IMR-90 (cell line): ENCODE measurements around the gene FBXL7. TPM values are rescaled to one million over a fixed set of nuclear protein-coding genes. Genes with fewer than 3 reads are reported as not detected.

ENCODE experiments used
- ATAC-seq: fragments of 200-7000 bp; cut with Tn5 transposase; 2 replicates; pipeline ENCODE4 v1.9.1; 2020; ENCODE audit warnings: low read depth, mild to moderate bottlenecking, moderate library complexity
- BruUV-seq: library from RNA; stranded (reverse); fragments of 400-500 nt; replicated peaks from 2 replicates; lab custom pipeline; 2021; lab: Mats Ljungman, UMichigan
- CTCF ChIA-PET: fragments of 300-600 bp; formaldehyde crosslinking; extraction: SDS; loops from one replicate; lab custom pipeline; 2021; ENCODE audit warnings: antibody characterized with exemption; lab: Yijun Ruan, JAX
- POLR2A ChIA-PET: fragments of 300-600 bp; sonication (Branson Sonifier 250); formaldehyde crosslinking; loops from one replicate; lab custom pipeline; 2022; ENCODE audit warnings: antibody characterized with exemption; ENCODE audit not compliant: unreplicated experiment; lab: Charles Lee
- DNase-seq: peaks from one replicate; pipeline ENCODE4 v3.0.0; 2013
- H2AFZ ChIP-seq: replicated peaks from 2 replicates; pipeline ENCODE3; 2013; ENCODE audit warnings: low read length, mild to moderate bottlenecking; ENCODE audit not compliant: poor library complexity
- H2AK5ac ChIP-seq: 2 replicates; pipeline ENCODE4 v1.6.1; 2013; ENCODE audit warnings: low read depth, low read length, inconsistent platforms
- H2AK9ac ChIP-seq: replicated peaks from 2 replicates; pipeline ENCODE3; 2013; ENCODE audit warnings: mild to moderate bottlenecking, low read depth, low read length, moderate library complexity; ENCODE audit not compliant: poor library complexity
- H2BK120ac ChIP-seq: 2 replicates; pipeline ENCODE4 v1.6.1; 2013; ENCODE audit warnings: low read depth, low read length, inconsistent platforms
- H2BK15ac ChIP-seq: 3 replicates; pipeline ENCODE4 v1.6.1; 2013; ENCODE audit warnings: low read depth, low read length, inconsistent platforms
- H2BK20ac ChIP-seq: 2 replicates; pipeline ENCODE4 v1.6.1; 2013; ENCODE audit warnings: low read depth, mild to moderate bottlenecking, inconsistent platforms, low read length, moderate library complexity
- H2BK5ac ChIP-seq: 2 replicates; pipeline ENCODE4 v1.6.1; 2013; ENCODE audit warnings: mild to moderate bottlenecking, low read depth, low read length, inconsistent platforms; ENCODE audit not compliant: poor library complexity, severe bottlenecking
- H3K14ac ChIP-seq: replicated peaks from 2 replicates; pipeline ENCODE4 v1.6.1; 2013; ENCODE audit warnings: low read depth, low read length, inconsistent platforms
- H3K18ac ChIP-seq: 2 replicates; pipeline ENCODE4 v1.6.1; 2013; ENCODE audit warnings: low read depth, low read length, control low read depth
- H3K23ac ChIP-seq: 2 replicates; pipeline ENCODE4 v1.6.1; 2013; ENCODE audit warnings: low read depth, low read length, inconsistent platforms
- H3K27ac ChIP-seq: 2 replicates; pipeline ENCODE4 v1.5.1; 2013; ENCODE audit warnings: mild to moderate bottlenecking, control low read depth, low read length; ENCODE audit not compliant: insufficient read depth
- H3K27me3 ChIP-seq: 2 replicates; pipeline ENCODE4 v1.6.1; 2013; ENCODE audit warnings: low read length; ENCODE audit not compliant: control insufficient read depth, insufficient read depth
- H3K36me3 ChIP-seq: 2 replicates; pipeline ENCODE4 v1.6.1; 2013; ENCODE audit warnings: low read length, mixed read lengths; ENCODE audit not compliant: control insufficient read depth, insufficient read depth
- H3K4ac ChIP-seq: 2 replicates; pipeline ENCODE4 v1.6.1; 2013; ENCODE audit warnings: low read depth, low read length, inconsistent platforms
- H3K4me1 ChIP-seq: 2 replicates; pipeline ENCODE4 v1.6.1; 2013; ENCODE audit warnings: low read length, mixed read lengths; ENCODE audit not compliant: control insufficient read depth, insufficient read depth
- H3K4me2 ChIP-seq: 2 replicates; pipeline ENCODE4 v1.6.1; 2013; ENCODE audit warnings: low read depth, mild to moderate bottlenecking, control low read depth, low read length, moderate library complexity
- H3K4me3 ChIP-seq: 2 replicates; pipeline ENCODE4 v1.5.1; 2013; ENCODE audit warnings: low read depth, mild to moderate bottlenecking, control low read depth, low read length, moderate library complexity; ENCODE audit not compliant: insufficient read depth
- H3K56ac ChIP-seq: 2 replicates; pipeline ENCODE4 v1.6.1; 2013; ENCODE audit warnings: low read length, inconsistent platforms; ENCODE audit not compliant: insufficient read depth; ENCODE audit errors: extremely low read depth
- H3K79me1 ChIP-seq, 2 experiments: 2 replicates each; pipeline ENCODE4 v1.6.1; 2013; ENCODE audit warnings: low read length in 2 of 2, inconsistent platforms in 1 of 2, low read depth in 1 of 2
- H3K9ac ChIP-seq: 2 replicates; pipeline ENCODE4 v1.6.1; 2013; ENCODE audit warnings: low read depth, low read length, control low read depth
- H3K9me1 ChIP-seq: 2 replicates; pipeline ENCODE4 v1.6.1; 2013; ENCODE audit warnings: low read length, inconsistent platforms; ENCODE audit not compliant: insufficient read depth
- H3K9me3 ChIP-seq: 2 replicates; pipeline ENCODE4 v1.6.1; 2013; ENCODE audit warnings: low read length; ENCODE audit not compliant: control insufficient read depth, insufficient read depth
- H4K20me1 ChIP-seq: 2 replicates; pipeline ENCODE4 v1.6.1; 2013; ENCODE audit warnings: low read length, inconsistent platforms; ENCODE audit not compliant: insufficient read depth
- H4K5ac ChIP-seq: 2 replicates; pipeline ENCODE4 v1.6.1; 2013; ENCODE audit warnings: mild to moderate bottlenecking, low read depth, low read length, control low read depth
- H4K8ac ChIP-seq, 2 experiments: 2 replicates each; pipeline ENCODE4 v1.6.1; 2013; ENCODE audit warnings: low read depth in 2 of 2, low read length in 2 of 2, control low read depth in 1 of 2, inconsistent platforms in 1 of 2
- H4K91ac ChIP-seq: 2 replicates; pipeline ENCODE4 v1.6.1; 2013; ENCODE audit warnings: low read depth, low read length, inconsistent platforms; ENCODE audit not compliant: insufficient read depth
- BHLHE40 ChIP-seq: fragments of 150-350 bp; IDR thresholded peaks from 2 replicates; pipeline ENCODE4 v1.6.1; 2016; ENCODE audit warnings: mild to moderate bottlenecking, low read depth, low read length
- CEBPB ChIP-seq: IDR thresholded peaks from 2 replicates; pipeline ENCODE4 v1.6.1; 2012; ENCODE audit warnings: low read depth, low read length, improper control_type of control experiment
- CHD1 ChIP-seq: IDR thresholded peaks from 2 replicates; pipeline ENCODE4 v1.6.1; 2012; ENCODE audit warnings: low read depth, low read length, improper control_type of control experiment
- FOS ChIP-seq: fragments of 150-350 bp; IDR thresholded peaks from 2 replicates; pipeline ENCODE4 v1.6.1; 2016; ENCODE audit warnings: low read depth, low read length
- MAFK ChIP-seq: IDR thresholded peaks from 2 replicates; pipeline ENCODE4 v1.6.1; 2012; ENCODE audit warnings: low read depth, low read length, improper control_type of control experiment
- MAZ ChIP-seq: IDR thresholded peaks from 2 replicates; pipeline ENCODE4 v1.6.1; 2012; ENCODE audit warnings: low read depth, mild to moderate bottlenecking, low read length, improper control_type of control experiment, moderate library complexity, borderline replicate concordance
- MXI1 ChIP-seq: IDR thresholded peaks from 2 replicates; pipeline ENCODE4 v1.6.1; 2012; ENCODE audit warnings: low read depth, mild to moderate bottlenecking, low read length, moderate library complexity, borderline replicate concordance
- NFE2L2 ChIP-seq: fragments of 150-350 bp; IDR thresholded peaks from 2 replicates; pipeline ENCODE4 v1.6.1; 2016; ENCODE audit warnings: low read depth, mild to moderate bottlenecking, low read length
- POLR2A ChIP-seq: IDR thresholded peaks from 2 replicates; pipeline ENCODE4 v1.6.1; 2012; ENCODE audit warnings: mild to moderate bottlenecking, low read depth, low read length
- RAD21 ChIP-seq: IDR thresholded peaks from 2 replicates; pipeline ENCODE4 v1.6.1; 2012; ENCODE audit warnings: low read length, improper control_type of control experiment
- RCOR1 ChIP-seq: IDR thresholded peaks from 2 replicates; pipeline ENCODE4 v1.6.1; 2012; ENCODE audit warnings: mild to moderate bottlenecking, low read length, improper control_type of control experiment; ENCODE audit not compliant: insufficient replicate concordance
- RFX5 ChIP-seq: IDR thresholded peaks from 2 replicates; pipeline ENCODE4 v1.8.0; 2012; ENCODE audit warnings: low read depth, mild to moderate bottlenecking, low read length, moderate library complexity
- SMC3 ChIP-seq: fragments of 150-350 bp; IDR thresholded peaks from 2 replicates; pipeline ENCODE4 v1.6.1; 2016; ENCODE audit warnings: low read depth, mild to moderate bottlenecking, antibody characterized with exemption, low read length, moderate library complexity
- WGBS, 2 experiments: methylation state at CpG; one replicate each; pipeline versions ENCODE4 v1.1.5 to v1.1.7; 2013; ENCODE audit warnings: missing lambda C conversion rate in 2 of 2; ENCODE audit not compliant: insufficient read length in 1 of 2; ENCODE audit errors: extremely low coverage in 2 of 2; 5-methylcytosine and 5-hydroxymethylcytosine counted together
- dilution Hi-C: fragments of 300-500 bp; cut with HindIII; formaldehyde crosslinking; loops from one replicate; pipeline ENCODE4 v1.14.3; 2018; ENCODE audit warnings: low sequenced_read_pairs; ENCODE audit not compliant: unreplicated experiment
- in situ Hi-C: fragments of 300-500 bp; cut with MboI; formaldehyde crosslinking; loops from 3 replicates; pipeline ENCODE4 v1.14.3; 2019; ENCODE audit warnings: low sequenced_read_pairs, inconsistent platforms, mixed read lengths
- intact Hi-C: fragments of 100-400 bp; cut with micrococcal nuclease; formaldehyde crosslinking; loops from 2 replicates; pipeline ENCODE4 v1.10.0; 2022
- polyA plus RNA-seq, 3 experiments: library from polyadenylated mRNA; depleted of rRNA; stranded (reverse); fragments of >200 nt; gene quantifications; 2 replicates each; pipeline ENCODE4 v1.2.3, GENCODE V29; 2012; ENCODE audit warnings: low replicate concordance in 1 of 3
- total RNA-seq: library from RNA; depleted of rRNA; stranded (reverse); fragments of >200 nt; gene quantifications from 2 replicates; pipeline ENCODE4 v1.2.3, GENCODE V29; 2012
- TF ChIP-seq, protein P1 (sequence below): conservative IDR thresholded peaks from 2 replicates; pipeline ENCODE4 v1.5.1; 2012; ENCODE audit warnings: mild to moderate bottlenecking, low read depth, low read length, improper control_type of control experiment
- TF ChIP-seq, protein P2 (sequence below): fragments of 150-350 bp; IDR thresholded peaks from 2 replicates; pipeline ENCODE4 v1.6.1; 2016; ENCODE audit warnings: low read depth, mild to moderate bottlenecking, low read length, moderate library complexity, borderline replicate concordance
- TF ChIP-seq, protein P3 (sequence below): fragments of 150-350 bp; IDR thresholded peaks from 2 replicates; pipeline ENCODE4 v1.6.1; 2017; ENCODE audit warnings: mild to moderate bottlenecking, antibody characterized with exemption, low read length, low read depth

FBXL7 gene
- total and polyA plus RNA-seq, 2 of the 4 experiments (the other 2 are of a cell fraction) = 4.1 to 10.2 TPM

DNA sequence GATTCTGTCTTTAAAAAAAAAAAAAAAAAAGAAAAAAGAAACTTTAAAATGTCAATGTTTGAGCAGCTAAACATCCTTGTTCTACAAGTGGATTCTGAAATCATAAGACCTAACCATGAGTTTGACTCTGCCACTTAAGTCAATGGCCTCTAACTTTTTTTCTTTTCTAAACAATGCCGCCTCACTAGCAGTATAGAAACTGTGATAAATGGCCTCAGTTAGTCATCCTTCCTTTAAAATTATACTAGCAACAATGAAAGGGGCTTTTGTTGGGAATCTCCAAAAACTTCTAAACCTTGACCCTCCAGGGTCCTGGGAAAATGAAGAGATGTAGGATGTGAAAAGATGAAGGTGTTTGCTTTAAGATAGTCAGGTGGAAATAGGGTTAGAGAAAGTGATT, 71.1 kb downstream of the FBXL7 start:
- peaks cover 19 to 25% of the 10 kb centered on the region in 2 experiments for H3K79me1 ChIP-seq
- H2BK15ac ChIP-seq = no peak overlapping the region
- peaks cover 3% of the 10 kb centered on the region; the same call in 1 of the 2 replicates for H3K9me1 ChIP-seq
- H2BK120ac ChIP-seq = no peak overlapping the region
- ChIA-PET CTCF (no interaction called here), POLR2A (no interaction called here)
- no peak overlapping the region for H3K9ac ChIP-seq
- TF ChIP-seq MAFK = no peak
- TF ChIP-seq MXI1 = no peak
- TF ChIP-seq CEBPB = no peak
- TF ChIP-seq, protein P1, sequence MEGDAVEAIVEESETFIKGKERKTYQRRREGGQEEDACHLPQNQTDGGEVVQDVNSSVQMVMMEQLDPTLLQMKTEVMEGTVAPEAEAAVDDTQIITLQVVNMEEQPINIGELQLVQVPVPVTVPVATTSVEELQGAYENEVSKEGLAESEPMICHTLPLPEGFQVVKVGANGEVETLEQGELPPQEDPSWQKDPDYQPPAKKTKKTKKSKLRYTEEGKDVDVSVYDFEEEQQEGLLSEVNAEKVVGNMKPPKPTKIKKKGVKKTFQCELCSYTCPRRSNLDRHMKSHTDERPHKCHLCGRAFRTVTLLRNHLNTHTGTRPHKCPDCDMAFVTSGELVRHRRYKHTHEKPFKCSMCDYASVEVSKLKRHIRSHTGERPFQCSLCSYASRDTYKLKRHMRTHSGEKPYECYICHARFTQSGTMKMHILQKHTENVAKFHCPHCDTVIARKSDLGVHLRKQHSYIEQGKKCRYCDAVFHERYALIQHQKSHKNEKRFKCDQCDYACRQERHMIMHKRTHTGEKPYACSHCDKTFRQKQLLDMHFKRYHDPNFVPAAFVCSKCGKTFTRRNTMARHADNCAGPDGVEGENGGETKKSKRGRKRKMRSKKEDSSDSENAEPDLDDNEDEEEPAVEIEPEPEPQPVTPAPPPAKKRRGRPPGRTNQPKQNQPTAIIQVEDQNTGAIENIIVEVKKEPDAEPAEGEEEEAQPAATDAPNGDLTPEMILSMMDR = no peak
- no peak for TF ChIP-seq BHLHE40
- TF ChIP-seq FOS = no peak
- no peak for TF ChIP-seq POLR2A
- no peak for TF ChIP-seq RFX5
- TF ChIP-seq RCOR1 = no peak
- TF ChIP-seq, protein P2, sequence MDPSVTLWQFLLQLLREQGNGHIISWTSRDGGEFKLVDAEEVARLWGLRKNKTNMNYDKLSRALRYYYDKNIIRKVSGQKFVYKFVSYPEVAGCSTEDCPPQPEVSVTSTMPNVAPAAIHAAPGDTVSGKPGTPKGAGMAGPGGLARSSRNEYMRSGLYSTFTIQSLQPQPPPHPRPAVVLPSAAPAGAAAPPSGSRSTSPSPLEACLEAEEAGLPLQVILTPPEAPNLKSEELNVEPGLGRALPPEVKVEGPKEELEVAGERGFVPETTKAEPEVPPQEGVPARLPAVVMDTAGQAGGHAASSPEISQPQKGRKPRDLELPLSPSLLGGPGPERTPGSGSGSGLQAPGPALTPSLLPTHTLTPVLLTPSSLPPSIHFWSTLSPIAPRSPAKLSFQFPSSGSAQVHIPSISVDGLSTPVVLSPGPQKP = no peak
- TF ChIP-seq RAD21 = no peak
- no peak for TF ChIP-seq MAZ
- TF ChIP-seq, protein P3, sequence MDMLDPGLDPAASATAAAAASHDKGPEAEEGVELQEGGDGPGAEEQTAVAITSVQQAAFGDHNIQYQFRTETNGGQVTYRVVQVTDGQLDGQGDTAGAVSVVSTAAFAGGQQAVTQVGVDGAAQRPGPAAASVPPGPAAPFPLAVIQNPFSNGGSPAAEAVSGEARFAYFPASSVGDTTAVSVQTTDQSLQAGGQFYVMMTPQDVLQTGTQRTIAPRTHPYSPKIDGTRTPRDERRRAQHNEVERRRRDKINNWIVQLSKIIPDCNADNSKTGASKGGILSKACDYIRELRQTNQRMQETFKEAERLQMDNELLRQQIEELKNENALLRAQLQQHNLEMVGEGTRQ = no peak
- TF ChIP-seq CHD1 = no peak
- no peak for TF ChIP-seq SMC3
- TF ChIP-seq NFE2L2 = no peak
- H3K27ac ChIP-seq = no peak overlapping the region
- H3K4me1 ChIP-seq = peaks cover 4% of the 10 kb centered on the region; the same call in 1 of the 2 replicates
- in situ Hi-C loops (no loop called here), dilution Hi-C loops (no loop called here), intact Hi-C loops (no loop called here)
- ATAC-seq (no peak), DNase-seq (no peak)
- no peak overlapping the region for H3K4me2 ChIP-seq
- H2BK20ac ChIP-seq = no peak overlapping the region
- no CpG with 5 or more reads among the region's 1 CpG for WGBS, 2 experiments
- no peak overlapping the region for H3K23ac ChIP-seq
- no peak overlapping the region for H4K91ac ChIP-seq
- 0 out of 2 replicates have a peak, but pooled peaks cover 3% of the 10 kb centered on the region for H4K20me1 ChIP-seq
- no peaks in the 10 kb centered on the region for H3K27me3 ChIP-seq
- no peak overlapping the region for H2AFZ ChIP-seq
- BruUV-seq = no TSS peak
- H3K56ac ChIP-seq = no peak overlapping the region
- no peak overlapping the region for H3K4ac ChIP-seq
- no peak overlapping the region for H3K14ac ChIP-seq
- H4K8ac ChIP-seq = no peak overlapping the region
- H2BK5ac ChIP-seq = no peak overlapping the region
- H2AK9ac ChIP-seq = no peak overlapping the region
- no peaks in the 10 kb centered on the region for H3K9me3 ChIP-seq
- no peak overlapping the region for H4K5ac ChIP-seq
- H3K18ac ChIP-seq = no peak overlapping the region
- no peaks in the 10 kb centered on the region for H3K36me3 ChIP-seq
- no peak overlapping the region for H2AK5ac ChIP-seq
- no peak overlapping the region for H3K4me3 ChIP-seq
